GM12878 (cell line): ENCODE measurements around the gene NTM. TPM values are rescaled to one million over a fixed set of nuclear protein-coding genes. Genes with fewer than 3 reads are reported as not detected.

Source experiments
- ATAC-seq: fragments of 200-7000 bp; cut with Tn5 transposase; 3 replicates; pipeline ENCODE4 v1.9.1; 2020; ENCODE audit warnings: mild to moderate bottlenecking, moderate library complexity
- BruUV-seq: library from RNA; stranded (reverse); fragments of 400-500 nt; replicated peaks from 2 replicates; lab custom pipeline; 2021; lab: Mats Ljungman, UMichigan
- CTCF ChIA-PET: fragments of 300-600 bp; sonication (Branson Sonifier 250); formaldehyde crosslinking; extraction: SDS; loops from one replicate; lab custom pipeline; 2021; ENCODE audit warnings: inconsistent platforms; lab: Yijun Ruan, JAX
- POLR2A ChIA-PET: fragments of 350-600 bp; formaldehyde crosslinking; extraction: SDS; loops from one replicate; lab custom pipeline; 2021; ENCODE audit warnings: inconsistent platforms; lab: Charles Lee
- RAD21 ChIA-PET: fragments of 300-600 bp; sonication (Branson Sonifier 250); formaldehyde crosslinking; loops from one replicate; lab custom pipeline; 2023; ENCODE audit warnings: antibody characterized with exemption; ENCODE audit not compliant: unreplicated experiment; lab: Charles Lee
- SMC1A ChIA-PET: fragments of 300-600 bp; sonication (Branson Sonifier 250); formaldehyde crosslinking; loops from one replicate; lab custom pipeline; 2023; ENCODE audit not compliant: unreplicated experiment, uncharacterized antibody; lab: Charles Lee
- DNase-seq: peaks from one replicate; pipeline ENCODE4 v3.0.0-alpha.2; 2011; ENCODE audit warnings: low read depth, low spot score
- FAIRE-seq: peaks from 3 replicates; lab custom pipeline; 2011; peaks lifted over from hg19 to GRCh38; lab: Jason Lieb, UNC
- H2AFZ ChIP-seq: 2 replicates; pipeline ENCODE4 v1.6.0; 2011; ENCODE audit warnings: low read depth, low read length, control low read depth; ENCODE audit not compliant: control insufficient read depth
- H3K27ac ChIP-seq: 2 replicates; pipeline ENCODE4 v1.5.1; 2011; ENCODE audit warnings: control low read depth; ENCODE audit not compliant: control insufficient read depth, insufficient read depth
- H3K27me3 ChIP-seq, 2 experiments: replicated peaks in 1 of 2; 2 replicates each; pipeline versions ENCODE4 v1.6.0 to v1.6.1; 2011; ENCODE audit warnings: low read length in 1 of 2; ENCODE audit not compliant: control insufficient read depth in 2 of 2, insufficient read depth in 2 of 2
- H3K36me3 ChIP-seq, 2 experiments: 2 replicates each; pipeline ENCODE4 v1.5.1; 2011; ENCODE audit warnings: low read length in 1 of 2; ENCODE audit not compliant: control insufficient read depth in 2 of 2, insufficient read depth in 2 of 2
- H3K4me1 ChIP-seq: 2 replicates; pipeline ENCODE4 v1.6.1; 2011; ENCODE audit warnings: mild to moderate bottlenecking, low read length, moderate library complexity, mixed read lengths; ENCODE audit not compliant: control insufficient read depth, insufficient read depth
- H3K4me2 ChIP-seq: 2 replicates; pipeline ENCODE4 v1.6.0; 2011; ENCODE audit warnings: control low read depth; ENCODE audit not compliant: control insufficient read depth, insufficient read depth
- H3K4me3 ChIP-seq: fragments of 200-600 bp; sonication (generic); 2 replicates; pipeline ENCODE4 v1.5.1; 2016
- H3K79me2 ChIP-seq: 2 replicates; pipeline ENCODE4 v1.6.0; 2011; ENCODE audit warnings: low read length; ENCODE audit not compliant: control insufficient read depth, insufficient read depth
- H3K9ac ChIP-seq: 2 replicates; pipeline ENCODE4 v1.8.0; 2011; ENCODE audit warnings: low read length, control low read depth, mixed read lengths; ENCODE audit not compliant: control insufficient read depth, insufficient read depth
- H3K9me3 ChIP-seq: replicated peaks from 3 replicates; pipeline ENCODE4 v1.5.1; 2011; ENCODE audit warnings: mild to moderate bottlenecking, low read length; ENCODE audit not compliant: control insufficient read depth, insufficient read depth
- H4K20me1 ChIP-seq: 2 replicates; pipeline ENCODE4 v1.6.0; 2011; ENCODE audit not compliant: control insufficient read depth, insufficient read depth
- ASH2L ChIP-seq: fragments of 300-600, 200-600 bp; sonication (generic); IDR thresholded peaks from 2 replicates; pipeline ENCODE4 v1.6.1; 2017; ENCODE audit warnings: low read depth, mild to moderate bottlenecking, borderline replicate concordance
- CHD4 ChIP-seq: fragments of 200-600 bp; sonication (generic); IDR thresholded peaks from 2 replicates; pipeline ENCODE4 v1.6.1; 2016; ENCODE audit warnings: mild to moderate bottlenecking
- CREM ChIP-seq: IDR thresholded peaks from 2 replicates; pipeline ENCODE4 v1.6.1; 2014; ENCODE audit warnings: antibody characterized with exemption, low read depth
- ELK1 ChIP-seq: IDR thresholded peaks from 2 replicates; pipeline ENCODE4 v1.6.1; 2012; ENCODE audit warnings: low read depth, low read length, improper control_type of control experiment
- ETV6 ChIP-seq, 2 experiments: fragments of 450-650 bp in 1 of 2; IDR thresholded peaks in 1 of 2; conservative IDR thresholded peaks in 1 of 2; 2 replicates each; pipeline ENCODE4 v1.6.1; 2014; ENCODE audit warnings: antibody characterized with exemption in 1 of 2, borderline replicate concordance in 1 of 2, low read depth in 1 of 2, mild to moderate bottlenecking in 1 of 2, moderate library complexity in 1 of 2
- GABPA ChIP-seq: IDR thresholded peaks from 2 replicates; pipeline ENCODE4 v1.6.1; 2014; ENCODE audit warnings: antibody characterized with exemption, low read depth, mild to moderate bottlenecking, inconsistent platforms
- MTA2 ChIP-seq: fragments of 450-650 bp; IDR thresholded peaks from 2 replicates; pipeline ENCODE4 v1.6.1; 2016; ENCODE audit warnings: low read depth, mild to moderate bottlenecking, moderate library complexity
- POLR2AphosphoS2 ChIP-seq: IDR thresholded peaks from 2 replicates; pipeline ENCODE4 v1.6.1; 2011; ENCODE audit warnings: low read depth, mild to moderate bottlenecking, low read length, improper control_type of control experiment, moderate library complexity
- RFX5 ChIP-seq: IDR thresholded peaks from 2 replicates; pipeline ENCODE4 v1.6.1; 2011; ENCODE audit warnings: low read depth, low read length, improper control_type of control experiment
- SMARCA5 ChIP-seq: fragments of 450-650 bp; IDR thresholded peaks from 2 replicates; pipeline ENCODE4 v1.6.1; 2017; ENCODE audit warnings: mild to moderate bottlenecking
- SP1 ChIP-seq: IDR thresholded peaks from one replicate; pipeline ENCODE4 v1.6.1; 2011; ENCODE audit warnings: low read depth, low read length
- SREBF1 ChIP-seq: IDR thresholded peaks from 2 replicates; pipeline ENCODE4 v1.6.1; 2012; ENCODE audit warnings: mild to moderate bottlenecking, low read length
- ZBTB40 ChIP-seq: fragments of 450-650 bp; IDR thresholded peaks from 2 replicates; pipeline ENCODE4 v1.6.1; 2016; ENCODE audit warnings: mild to moderate bottlenecking, moderate library complexity, borderline replicate concordance
- WGBS: methylation state at CpG from one replicate; pipeline ENCODE4 v1.1.6; 2016; ENCODE audit warnings: low lambda C conversion rate; ENCODE audit not compliant: insufficient replicate concordance, insufficient coverage; ENCODE audit errors: missing lambda C conversion rate; 5-methylcytosine and 5-hydroxymethylcytosine counted together
- in situ Hi-C: fragments of 300-500 bp; cut with MboI; formaldehyde crosslinking; loops from 9 replicates; pipeline ENCODE4 v1.14.3; 2018; ENCODE audit warnings: mixed read lengths
- intact Hi-C: fragments of 100-400 bp; cut with micrococcal nuclease; formaldehyde crosslinking; loops from one replicate; pipeline ENCODE4 v1.14.2; 2022; ENCODE audit not compliant: unreplicated experiment
- polyA plus RNA-seq, 11 experiments: library from polyadenylated mRNA; depleted of rRNA in 4 of 11; unstranded in 6 of 11; stranded (reverse) in 5 of 11; fragments of >200 nt; fragmentation: Nextera tagmentation in 4 of 11; fragmentation: Illumina TruSeq in 1 of 11; extraction: Ambion mirVana in 4 of 11; extraction: Trizol in 1 of 11; gene quantifications; 1 replicate in 1 of 11; 2 replicates in 10 of 11; pipeline versions ENCODE4 v1.2.1 to v1.2.3, GENCODE V29; 2011 to 2016; ENCODE audit warnings: inconsistent platforms in 2 of 11, missing spikeins in 2 of 11, low read depth in 1 of 11
- total RNA-seq, 4 experiments: library from RNA; depleted of rRNA in 3 of 4; stranded (reverse); fragments of >200 nt in 3 of 4; fragmentation: Illumina TruSeq in 1 of 4; extraction: Trizol in 1 of 4; gene quantifications; 2 replicates each; pipeline versions ENCODE4 v1.2.1 to v1.2.3, GENCODE V29; 2013 to 2021
- TF ChIP-seq, protein P1 (sequence below): IDR thresholded peaks from 2 replicates; pipeline ENCODE4 v1.6.1; 2011; ENCODE audit warnings: low read depth, mild to moderate bottlenecking, low read length, moderate library complexity, borderline replicate concordance; ENCODE audit errors: extremely low read depth
- TF ChIP-seq, protein P2 (sequence below): IDR thresholded peaks from 2 replicates; pipeline ENCODE4 v1.6.1; 2012; ENCODE audit warnings: low read depth, low read length, improper control_type of control experiment
- TF ChIP-seq, protein P3 (sequence below): fragments of 450-650 bp; IDR thresholded peaks from 2 replicates; pipeline ENCODE4 v1.6.1; 2018; ENCODE audit warnings: mild to moderate bottlenecking, low read depth, moderate library complexity; ENCODE audit not compliant: partially characterized antibody

Gene NTM
- total and polyA plus RNA-seq, 10 of the 15 experiments (the other 5 are each of a cell fraction or from before 2014, with no cell fraction given), result not detected

GRCh38 chr11:131463162-131463561, 92.7 kb downstream of the NTM start:
- ChIA-PET POLR2A (no interaction called here), CTCF (interaction anchor here (1.3 kb wide), 1 partner anchor 9 kb away, joined by 4 read pairs; no protein-coding TSS in a partner anchor), SMC1A (no interaction called here), RAD21 (no interaction called here)
- no peak overlapping the region for H3K4me2 ChIP-seq
- no peak overlapping the region for H2AFZ ChIP-seq
- H3K27ac ChIP-seq, result no peak overlapping the region
- ATAC-seq, result no peak
- H3K4me3 ChIP-seq, result no peak overlapping the region
- in situ Hi-C loops, result no loop called here
- BruUV-seq, result no TSS peak
- H4K20me1 ChIP-seq, result no peaks in the 10 kb centered on the region
- H3K27me3 ChIP-seq, result peaks cover 3 to 8% of the 10 kb centered on the region in 2 experiments; a peak in 3 of 4 replicates
- WGBS, result 17% methylated on average over 6 of the region's 6 CpGs
- no peak for DNase-seq
- no peaks in the 10 kb centered on the region for H3K79me2 ChIP-seq
- intact Hi-C loops, result no loop called here
- no peaks in the 10 kb centered on the region for H3K36me3 ChIP-seq
- FAIRE-seq, result no peak
- no peaks in the 10 kb centered on the region for H3K4me1 ChIP-seq
- H3K9ac ChIP-seq, result no peak overlapping the region
- no peaks in the 10 kb centered on the region for H3K9me3 ChIP-seq
- TF ChIP-seq, protein P1, sequence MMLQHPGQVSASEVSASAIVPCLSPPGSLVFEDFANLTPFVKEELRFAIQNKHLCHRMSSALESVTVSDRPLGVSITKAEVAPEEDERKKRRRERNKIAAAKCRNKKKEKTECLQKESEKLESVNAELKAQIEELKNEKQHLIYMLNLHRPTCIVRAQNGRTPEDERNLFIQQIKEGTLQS, result no peak
- no peak for TF ChIP-seq MTA2
- no peak for TF ChIP-seq ZBTB40
- no peak for TF ChIP-seq POLR2AphosphoS2
- no peak for TF ChIP-seq CREM
- TF ChIP-seq ETV6 (conservative IDR thresholded peaks at IDR 0.05 in 1 of 2, IDR thresholded peaks at IDR 0.05 in 1 of 2; ENCODE audit: borderline replicate concordance in 1 of 2, low read depth in 1 of 2), result no peak
- TF ChIP-seq SMARCA5, result no peak
- no peak for TF ChIP-seq CHD4
- TF ChIP-seq, protein P2, sequence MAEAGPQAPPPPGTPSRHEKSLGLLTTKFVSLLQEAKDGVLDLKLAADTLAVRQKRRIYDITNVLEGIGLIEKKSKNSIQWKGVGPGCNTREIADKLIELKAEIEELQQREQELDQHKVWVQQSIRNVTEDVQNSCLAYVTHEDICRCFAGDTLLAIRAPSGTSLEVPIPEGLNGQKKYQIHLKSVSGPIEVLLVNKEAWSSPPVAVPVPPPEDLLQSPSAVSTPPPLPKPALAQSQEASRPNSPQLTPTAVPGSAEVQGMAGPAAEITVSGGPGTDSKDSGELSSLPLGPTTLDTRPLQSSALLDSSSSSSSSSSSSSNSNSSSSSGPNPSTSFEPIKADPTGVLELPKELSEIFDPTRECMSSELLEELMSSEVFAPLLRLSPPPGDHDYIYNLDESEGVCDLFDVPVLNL, result no peak
- TF ChIP-seq ELK1, result no peak
- TF ChIP-seq SP1, result no peak
- no peak for TF ChIP-seq ASH2L
- TF ChIP-seq GABPA, result no peak
- no peak for TF ChIP-seq SREBF1
- TF ChIP-seq RFX5, result no peak
- TF ChIP-seq, protein P3, sequence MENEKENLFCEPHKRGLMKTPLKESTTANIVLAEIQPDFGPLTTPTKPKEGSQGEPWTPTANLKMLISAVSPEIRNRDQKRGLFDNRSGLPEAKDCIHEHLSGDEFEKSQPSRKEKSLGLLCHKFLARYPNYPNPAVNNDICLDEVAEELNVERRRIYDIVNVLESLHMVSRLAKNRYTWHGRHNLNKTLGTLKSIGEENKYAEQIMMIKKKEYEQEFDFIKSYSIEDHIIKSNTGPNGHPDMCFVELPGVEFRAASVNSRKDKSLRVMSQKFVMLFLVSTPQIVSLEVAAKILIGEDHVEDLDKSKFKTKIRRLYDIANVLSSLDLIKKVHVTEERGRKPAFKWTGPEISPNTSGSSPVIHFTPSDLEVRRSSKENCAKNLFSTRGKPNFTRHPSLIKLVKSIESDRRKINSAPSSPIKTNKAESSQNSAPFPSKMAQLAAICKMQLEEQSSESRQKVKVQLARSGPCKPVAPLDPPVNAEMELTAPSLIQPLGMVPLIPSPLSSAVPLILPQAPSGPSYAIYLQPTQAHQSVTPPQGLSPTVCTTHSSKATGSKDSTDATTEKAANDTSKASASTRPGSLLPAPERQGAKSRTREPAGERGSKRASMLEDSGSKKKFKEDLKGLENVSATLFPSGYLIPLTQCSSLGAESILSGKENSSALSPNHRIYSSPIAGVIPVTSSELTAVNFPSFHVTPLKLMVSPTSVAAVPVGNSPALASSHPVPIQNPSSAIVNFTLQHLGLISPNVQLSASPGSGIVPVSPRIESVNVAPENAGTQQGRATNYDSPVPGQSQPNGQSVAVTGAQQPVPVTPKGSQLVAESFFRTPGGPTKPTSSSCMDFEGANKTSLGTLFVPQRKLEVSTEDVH, result no peak
